ENCODE results near the gene TSPAN33. TPM values are rescaled to one million over a fixed set of nuclear protein-coding genes. Genes with fewer than 3 reads are reported as not detected.
A peak's percentile ranks its signal among the peaks of the same experiment; 100 is the strongest.
"Not testable (repeated sequence)": the region's sequence is repeated elsewhere in the genome, so short reads cannot be mapped to it uniquely, and the experiment has no call there.

TSPAN33 gene
- total RNA-seq, 1 donor from 2014 or later = 6.2 TPM

DNA sequence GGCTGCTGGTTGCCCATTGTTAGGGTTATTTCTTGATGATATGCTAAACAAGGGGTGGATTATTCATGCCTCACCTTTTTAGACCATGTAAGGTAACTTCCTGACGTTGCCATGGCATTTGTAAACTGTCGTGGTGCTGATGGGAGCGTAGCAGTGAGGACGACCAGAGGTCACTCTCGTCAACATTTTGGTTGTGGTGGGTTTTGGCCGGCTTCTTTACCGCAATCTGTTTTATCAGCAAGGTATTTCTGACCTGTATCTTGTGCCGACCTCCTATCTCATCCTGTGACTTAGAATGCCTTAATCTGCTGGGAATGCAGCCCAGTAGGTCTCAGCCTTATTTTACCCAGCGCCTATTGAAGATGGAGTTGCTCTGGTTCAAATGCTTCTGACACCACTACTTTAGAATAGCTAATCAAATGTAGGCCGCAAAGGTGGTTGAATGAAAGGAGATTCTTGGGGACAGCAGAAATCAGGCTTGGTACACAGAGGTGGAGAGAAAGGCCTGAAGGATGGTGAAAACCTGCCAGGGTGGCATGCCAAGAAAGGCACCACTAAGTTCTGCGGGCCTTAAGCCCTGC, 26.0 kb downstream of the TSPAN33 start:
- DNase-seq = no peak

DNA sequence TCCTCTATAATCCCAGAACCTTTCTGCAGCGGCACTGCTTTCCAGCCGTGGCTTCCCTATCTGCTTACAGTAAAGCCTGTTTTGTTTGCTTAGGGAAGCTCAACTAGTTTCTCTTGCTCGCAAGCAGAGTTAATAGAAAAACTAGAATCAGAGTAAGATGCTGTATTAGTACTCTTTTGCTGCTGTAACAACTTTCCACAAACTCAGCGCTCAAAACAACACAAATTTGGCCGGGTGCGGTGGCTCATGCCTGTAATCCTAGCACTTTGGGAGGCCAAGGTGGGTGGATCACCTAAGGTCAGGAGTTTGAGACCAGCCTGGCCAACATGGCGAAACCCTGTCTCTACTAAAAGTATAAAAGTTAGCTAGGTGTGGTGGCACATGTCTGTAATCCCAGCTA, 29.4 kb downstream of the TSPAN33 start:
- not testable (repeated sequence) for DNase-seq

DNA sequence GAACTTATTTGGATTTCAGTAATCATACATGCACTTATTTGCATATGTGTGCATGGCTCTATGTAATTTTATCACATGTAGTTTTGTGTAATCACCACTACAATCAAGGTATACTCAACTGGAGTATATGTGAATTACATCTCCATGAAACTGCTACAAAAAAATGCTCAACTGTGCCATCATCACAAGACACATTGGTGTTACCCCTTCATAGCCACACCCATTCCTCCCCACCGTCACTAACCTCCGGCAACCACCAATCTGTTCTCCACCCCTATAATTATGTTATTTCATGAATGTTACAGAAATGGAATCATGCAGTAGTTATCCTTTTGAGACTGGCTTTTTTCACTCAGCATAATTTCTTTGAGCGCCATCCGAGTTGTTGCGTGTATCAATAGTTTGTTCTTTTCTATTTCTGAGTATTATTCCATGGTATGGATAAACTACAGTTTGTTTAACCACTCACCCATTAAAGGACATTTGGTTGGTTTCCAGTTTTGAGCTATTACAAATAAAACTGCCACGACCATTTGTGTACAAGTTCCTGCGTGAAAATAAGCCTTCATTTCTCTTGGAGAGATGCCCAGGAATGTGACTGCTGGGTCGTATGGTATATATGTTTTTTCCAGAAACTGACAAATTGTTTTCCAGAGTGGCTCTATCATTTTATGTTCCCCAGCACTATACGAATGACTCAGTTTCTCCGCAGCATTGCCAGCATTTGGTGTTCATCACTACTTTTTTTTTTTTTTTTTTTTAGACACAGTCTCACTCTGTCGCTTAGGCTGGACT, 32.6 kb downstream of the TSPAN33 start:
- DNase-seq = no peak

DNA sequence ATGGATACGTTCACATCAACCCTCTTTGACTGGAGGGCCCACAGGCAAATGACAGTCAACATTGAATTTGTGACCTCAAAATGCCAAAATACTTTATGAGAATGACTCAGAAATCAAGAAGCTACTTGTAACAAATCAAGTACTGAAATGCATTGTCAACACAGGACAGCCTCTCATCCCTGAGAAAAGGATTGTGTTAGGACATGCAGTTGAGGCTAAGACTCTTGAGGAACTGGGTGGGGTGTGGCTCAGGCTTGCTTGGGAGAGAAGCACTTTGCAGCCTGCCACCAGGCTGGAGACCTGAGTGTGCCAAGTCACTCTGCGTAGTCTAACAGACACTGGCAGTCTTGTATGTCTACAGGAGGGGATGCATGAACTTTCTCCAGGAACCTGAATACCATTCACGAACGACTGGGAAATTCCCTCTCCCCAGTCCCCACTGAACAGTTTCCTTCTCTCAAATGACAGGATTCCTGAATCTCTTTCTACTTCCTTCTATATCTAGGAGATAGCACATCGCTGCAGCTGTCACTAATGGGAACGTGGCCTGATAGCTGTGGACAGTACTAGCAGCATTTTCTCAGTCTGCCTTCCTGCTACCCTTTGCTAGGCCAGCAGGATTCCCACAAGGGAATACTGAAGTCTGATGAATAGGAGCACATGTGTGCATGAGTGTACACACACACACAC, 40.6 kb downstream of the TSPAN33 start:
- DNase-seq = no peak

DNA sequence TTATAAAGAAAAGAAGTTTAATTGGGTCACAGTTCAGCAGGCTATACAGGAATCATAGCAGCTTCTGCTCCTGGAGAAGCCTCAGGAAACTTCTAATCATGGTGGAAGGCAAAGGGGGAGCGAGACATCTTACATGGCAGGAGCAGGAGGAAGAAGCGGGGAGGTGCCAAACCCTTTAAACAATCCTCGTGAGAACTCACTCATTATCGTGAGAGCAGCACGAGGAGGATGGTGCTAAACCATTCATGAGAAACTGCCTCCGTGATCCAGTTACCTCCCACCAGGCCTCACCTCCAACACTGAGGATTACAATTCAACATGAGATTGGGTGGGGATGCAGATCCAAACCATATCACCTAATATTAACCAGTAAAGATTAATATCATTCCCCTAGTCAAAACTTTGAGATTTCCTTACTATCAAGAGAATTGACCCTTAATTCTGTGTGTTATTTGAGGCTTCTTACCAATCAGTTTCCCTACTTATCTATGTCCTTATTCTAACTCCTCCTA, 42.3 kb downstream of the TSPAN33 start:
- DNase-seq = no peak

DNA sequence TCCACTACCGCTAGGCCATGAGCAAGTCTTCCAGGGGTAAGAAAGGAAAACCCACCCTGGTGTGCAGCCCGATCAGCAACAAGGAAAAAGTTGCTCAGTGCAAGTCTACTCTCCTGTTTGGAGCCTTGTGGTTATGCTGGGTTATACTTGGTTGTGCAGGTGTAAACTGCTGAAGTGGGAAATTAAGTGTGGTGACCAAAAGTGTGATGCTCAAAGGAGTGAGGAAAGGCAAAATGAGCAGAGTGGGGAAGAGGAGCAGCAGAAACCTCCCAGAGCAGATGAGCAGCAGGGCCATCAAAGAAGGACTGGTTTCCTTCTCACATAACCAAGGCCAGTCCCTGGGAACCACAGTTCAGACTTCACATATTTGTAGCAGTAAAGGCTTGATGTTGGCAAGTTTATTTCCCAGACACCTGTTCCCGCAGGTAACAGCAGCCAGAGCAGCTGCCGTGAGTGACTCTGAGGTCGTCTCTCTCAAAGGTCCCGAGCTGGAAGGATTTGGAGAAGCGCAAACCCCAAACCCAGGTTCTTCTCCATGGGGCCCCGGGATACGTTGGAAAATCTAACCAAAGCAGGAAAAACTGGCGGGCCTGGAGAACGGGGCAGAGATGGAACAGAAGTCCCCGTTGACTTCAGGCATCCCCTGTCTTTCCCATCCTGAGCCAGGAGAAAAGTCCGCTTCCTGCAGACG, 43.3 kb downstream of the TSPAN33 start:
- DNase-seq = peak; percentile 61

DNA sequence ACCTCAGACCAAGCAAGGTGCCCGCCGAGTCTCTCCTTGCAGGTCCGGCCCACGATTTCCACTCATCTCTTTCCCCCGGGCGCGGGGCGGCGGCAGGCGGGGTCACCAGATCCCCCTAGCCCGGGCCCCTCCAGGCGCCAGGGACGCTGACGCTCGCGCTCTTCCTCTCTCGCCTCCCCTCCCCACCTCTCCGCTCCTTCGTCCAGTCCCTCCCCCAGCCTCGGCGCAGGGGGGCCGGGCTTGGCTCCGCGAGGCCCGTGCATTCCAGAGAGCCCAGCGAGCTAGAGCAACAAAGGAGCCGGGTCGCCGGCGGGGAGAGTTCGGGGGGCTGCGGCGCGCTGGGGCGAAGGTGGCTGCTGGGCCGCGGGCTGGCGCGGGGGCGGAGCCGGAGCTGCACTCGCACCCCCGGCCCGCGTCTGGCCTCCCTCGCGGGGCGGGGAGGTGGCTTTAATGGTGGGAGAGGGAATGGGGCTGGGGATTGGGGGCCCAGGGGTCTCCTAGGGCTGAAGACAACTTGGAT, 43.9 kb downstream of the TSPAN33 start, which contains the start of gene SMO:
Gene SMO (plus strand): TSS at position 262 of the 520 bp plus-strand sequence. CDS start 519 bp downstream, outside the sequence.
- peak; percentile 65 for DNase-seq

DNA sequence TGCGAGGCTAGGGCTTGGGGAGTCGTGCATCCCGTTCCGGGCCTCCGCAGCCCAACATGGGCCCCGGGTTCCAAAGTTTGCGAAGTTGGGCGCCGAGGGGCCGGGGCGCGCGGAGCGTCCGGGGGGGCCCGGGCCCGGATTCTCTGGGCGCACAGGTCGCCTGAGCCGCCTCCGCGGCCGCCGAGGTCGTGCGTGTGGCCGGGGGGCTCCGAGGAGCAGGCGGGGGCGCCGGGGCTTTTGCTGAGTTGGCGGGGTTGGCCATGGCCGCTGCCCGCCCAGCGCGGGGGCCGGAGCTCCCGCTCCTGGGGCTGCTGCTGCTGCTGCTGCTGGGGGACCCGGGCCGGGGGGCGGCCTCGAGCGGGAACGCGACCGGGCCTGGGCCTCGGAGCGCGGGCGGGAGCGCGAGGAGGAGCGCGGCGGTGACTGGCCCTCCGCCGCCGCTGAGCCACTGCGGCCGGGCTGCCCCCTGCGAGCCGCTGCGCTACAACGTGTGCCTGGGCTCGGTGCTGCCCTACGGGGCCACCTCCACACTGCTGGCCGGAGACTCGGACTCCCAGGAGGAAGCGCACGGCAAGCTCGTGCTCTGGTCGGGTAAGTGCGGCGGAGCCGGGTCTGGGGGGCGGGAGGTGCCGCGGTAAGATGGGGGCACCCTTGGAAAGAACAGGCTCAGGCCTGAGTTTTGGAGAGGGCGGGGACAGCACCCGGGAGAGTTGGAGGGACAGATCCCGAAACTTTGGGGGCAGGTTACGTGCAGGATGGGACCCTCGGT, 44.6 kb downstream of the TSPAN33 start:
- DNase-seq = no peak

DNA sequence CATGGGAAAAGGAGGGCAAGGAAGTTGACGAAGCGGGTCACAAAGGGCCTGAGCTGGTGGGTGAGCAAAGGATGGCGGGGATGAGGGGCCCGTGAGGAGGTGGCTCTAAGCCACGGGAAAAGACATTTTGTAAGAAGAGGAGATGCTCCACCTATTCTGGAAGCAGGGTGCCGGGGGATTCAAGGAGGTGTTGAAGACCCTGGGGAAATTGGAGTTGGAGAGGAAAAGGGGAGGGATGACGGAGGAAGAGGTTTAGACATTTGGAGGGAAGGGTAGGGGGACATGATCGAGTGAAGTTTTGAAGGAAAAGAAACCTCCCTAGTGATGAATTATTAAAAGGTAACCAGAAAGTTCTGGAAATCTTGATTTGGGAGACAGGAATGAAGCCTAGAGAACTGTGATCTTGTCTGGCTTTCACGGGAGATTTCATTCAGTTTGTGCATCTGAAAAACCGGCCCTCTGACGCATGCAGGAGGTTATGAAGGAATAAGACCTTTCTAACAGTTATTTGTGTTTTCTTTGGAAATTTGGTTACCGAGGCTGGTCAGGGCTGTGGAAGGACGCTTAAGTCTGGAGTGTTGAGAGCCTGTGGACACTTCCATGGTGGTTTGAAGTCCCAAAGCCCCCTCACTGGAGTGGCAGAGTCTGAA, 45.3 kb downstream of the TSPAN33 start:
- DNase-seq = no peak

DNA sequence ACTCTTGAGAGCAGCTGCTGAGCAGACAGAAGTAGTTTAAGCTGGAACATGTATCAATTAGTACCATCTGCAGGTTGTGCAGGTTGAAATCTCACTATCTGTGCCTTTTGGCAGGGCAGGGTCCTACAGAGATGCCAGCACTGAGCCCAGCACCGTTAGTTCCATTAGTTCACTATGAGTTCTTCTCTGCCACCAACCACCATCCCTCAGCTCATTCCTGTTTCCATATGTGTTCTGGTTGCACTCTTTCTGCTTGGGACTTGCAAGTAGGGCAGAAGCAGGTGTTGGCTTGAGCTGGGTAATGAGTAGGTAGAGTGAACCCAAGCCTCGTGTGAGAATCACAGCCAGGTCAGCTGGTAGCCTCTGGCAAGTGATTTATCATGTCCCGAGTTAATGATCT, 46.8 kb downstream of the TSPAN33 start:
- no peak for DNase-seq

DNA sequence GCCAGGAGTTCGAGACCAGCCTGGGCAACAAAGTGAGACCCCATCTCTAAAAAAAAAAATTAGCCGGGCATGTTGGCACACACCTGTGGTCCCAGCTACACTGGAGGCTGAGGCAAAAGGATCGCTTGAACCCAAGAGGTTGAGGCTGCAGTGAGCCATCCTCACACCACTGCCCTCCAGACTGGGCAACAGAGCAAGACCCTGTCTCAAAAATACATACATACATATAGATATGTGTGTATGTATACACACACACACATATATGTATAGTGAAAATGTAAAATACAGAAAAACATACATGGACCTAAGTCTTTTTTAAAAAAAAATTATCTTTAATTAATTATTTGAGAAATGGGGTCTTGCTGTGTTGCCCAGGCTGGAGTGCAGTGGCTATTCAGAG, 49.4 kb downstream of the TSPAN33 start:
- no peak for DNase-seq

DNA sequence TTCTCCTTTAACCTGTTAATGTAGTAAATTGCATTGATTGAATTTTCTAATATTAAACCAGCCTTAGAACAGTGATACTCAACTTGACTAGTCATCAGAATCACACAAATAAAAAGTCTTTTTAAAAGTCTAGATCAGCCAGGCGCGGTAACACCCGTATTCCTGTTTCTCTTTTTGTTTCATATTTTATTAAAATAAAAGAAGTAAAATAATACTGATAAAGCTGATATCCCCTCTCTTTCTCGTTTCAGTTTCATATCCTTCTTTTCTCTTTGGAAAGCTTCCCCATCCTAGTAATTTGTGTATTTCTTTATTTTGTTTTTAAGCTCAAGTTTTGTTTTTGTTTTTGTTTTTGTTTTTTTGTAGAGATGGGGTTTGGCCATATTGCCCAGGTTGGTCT, 53.3 kb downstream of the TSPAN33 start:
- DNase-seq = no peak

DNA sequence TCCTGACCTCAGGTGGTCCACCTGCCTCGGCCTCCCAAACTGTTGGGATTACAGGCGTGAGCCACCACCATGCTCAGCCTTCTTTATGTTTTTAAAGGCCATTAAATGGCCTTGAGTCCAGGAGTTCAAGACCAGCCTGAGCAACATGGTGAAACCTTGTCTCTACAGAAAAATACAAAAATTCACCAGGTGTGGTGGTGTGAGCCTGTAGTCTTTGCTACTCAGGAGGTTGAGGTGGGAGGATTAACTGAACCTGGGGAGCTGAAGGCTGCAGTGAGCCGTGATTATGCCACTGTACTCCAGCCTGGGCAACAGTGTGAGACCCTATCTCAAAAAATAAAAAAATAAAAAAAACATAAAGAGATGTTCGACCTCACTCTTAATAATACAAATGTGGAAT, 54.9 kb downstream of the TSPAN33 start:
- DNase-seq = no peak

DNA sequence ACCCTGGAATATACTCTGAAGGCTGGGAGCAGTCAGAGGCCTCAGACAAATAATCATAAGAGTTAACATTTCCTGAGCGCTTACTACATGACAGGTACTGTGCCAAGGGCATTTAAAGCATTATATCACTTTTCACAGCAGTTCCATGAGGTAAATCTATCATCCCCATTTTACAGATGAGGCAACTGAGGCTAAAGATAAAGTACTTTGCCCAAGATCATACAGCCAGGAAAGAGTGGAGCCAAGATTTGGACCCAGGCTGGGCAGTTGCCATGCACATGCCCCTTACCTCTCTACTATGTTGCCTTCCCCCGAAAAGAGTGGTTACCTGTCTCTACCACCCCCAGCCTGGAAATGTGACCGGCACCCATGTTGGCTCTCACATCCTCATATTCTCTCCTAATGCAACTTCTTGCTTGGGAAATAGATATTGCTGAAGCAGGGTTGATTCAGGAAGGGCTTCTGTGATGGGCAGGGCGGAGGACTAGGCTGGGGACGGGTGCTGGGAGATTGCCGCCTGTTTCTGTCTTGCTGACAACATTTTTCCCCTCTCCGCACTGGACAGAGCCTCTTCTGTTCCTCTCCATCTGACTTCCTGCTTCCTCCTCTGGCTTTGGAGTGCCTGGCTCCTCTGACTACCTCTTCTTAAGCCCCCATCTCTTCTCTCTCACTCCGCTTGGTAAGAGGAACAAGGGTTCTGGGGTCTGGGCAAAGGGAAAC, 57.7 kb downstream of the TSPAN33 start:
- no peak for DNase-seq

DNA sequence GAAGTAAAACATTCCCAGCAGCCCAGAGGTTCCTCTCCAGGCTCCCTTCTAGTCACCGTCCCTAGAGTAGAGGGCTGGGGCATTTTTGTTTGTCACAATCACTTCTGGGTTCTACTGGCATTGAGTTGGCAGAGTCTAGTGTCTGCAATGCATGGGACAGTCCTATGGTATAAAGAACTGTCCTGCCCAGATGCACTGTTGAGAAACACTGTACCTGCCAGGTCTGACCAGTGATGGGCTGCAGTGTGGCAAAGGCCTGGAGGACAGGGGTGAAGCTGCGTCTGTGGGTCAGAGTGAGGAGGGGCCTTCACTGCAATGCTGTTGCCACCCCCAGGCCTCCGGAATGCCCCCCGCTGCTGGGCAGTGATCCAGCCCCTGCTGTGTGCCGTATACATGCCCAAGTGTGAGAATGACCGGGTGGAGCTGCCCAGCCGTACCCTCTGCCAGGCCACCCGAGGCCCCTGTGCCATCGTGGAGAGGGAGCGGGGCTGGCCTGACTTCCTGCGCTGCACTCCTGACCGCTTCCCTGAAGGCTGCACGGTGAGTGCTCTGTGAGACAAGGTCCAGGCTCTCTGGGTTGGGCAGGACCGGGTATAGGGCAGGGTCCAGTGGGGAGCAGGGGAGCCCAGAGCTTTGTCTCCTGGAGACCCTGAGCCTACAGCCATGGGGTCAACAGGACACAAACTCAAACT, 58.7 kb downstream of the TSPAN33 start:
- no peak for DNase-seq

DNA sequence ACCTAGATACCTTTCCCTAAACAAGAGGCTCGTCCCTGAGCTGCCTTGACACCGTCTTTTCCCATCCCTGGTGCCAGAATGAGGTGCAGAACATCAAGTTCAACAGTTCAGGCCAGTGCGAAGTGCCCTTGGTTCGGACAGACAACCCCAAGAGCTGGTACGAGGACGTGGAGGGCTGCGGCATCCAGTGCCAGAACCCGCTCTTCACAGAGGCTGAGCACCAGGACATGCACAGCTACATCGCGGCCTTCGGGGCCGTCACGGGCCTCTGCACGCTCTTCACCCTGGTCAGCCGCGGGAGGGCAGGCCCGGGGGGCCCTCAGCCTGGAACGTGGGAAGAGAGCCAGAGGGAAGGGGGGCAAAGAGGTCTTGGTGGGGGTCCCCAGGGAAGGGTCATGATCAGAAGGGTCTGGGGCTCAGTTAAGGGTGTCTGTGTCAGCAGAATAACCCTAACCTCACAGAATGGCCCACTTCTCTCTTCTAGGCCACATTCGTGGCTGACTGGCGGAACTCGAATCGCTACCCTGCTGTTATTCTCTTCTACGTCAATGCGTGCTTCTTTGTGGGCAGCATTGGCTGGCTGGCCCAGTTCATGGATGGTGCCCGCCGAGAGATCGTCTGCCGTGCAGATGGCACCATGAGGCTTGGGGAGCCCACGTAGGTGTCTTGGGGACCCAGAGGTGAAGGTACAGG, 60.8 kb downstream of the TSPAN33 start:
- no peak for DNase-seq

DNA sequence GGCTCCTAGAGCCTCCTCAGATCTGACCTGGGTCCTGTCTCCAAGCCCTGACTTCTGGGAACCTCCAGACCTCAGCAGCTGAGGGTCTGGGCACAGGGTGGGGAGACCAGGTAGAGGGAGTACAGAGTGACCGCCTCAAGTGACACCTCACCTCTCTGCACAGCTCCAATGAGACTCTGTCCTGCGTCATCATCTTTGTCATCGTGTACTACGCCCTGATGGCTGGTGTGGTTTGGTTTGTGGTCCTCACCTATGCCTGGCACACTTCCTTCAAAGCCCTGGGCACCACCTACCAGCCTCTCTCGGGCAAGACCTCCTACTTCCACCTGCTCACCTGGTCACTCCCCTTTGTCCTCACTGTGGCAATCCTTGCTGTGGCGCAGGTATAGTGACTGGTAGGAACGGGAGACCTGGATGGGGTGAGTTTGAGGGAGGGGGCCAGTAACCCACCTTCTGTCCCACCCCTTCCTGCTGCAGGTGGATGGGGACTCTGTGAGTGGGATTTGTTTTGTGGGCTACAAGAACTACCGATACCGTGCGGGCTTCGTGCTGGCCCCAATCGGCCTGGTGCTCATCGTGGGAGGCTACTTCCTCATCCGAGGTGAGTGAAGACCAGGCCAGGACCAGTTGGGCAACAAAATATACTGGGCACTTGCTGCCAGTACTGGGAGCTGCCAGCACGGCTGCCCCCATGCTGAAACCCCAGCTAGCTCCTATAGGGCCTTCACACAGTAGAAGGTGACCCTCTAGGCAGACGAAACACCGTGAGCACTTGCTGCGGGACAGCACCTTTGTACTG, 61.7 kb downstream of the TSPAN33 start:
- no peak for DNase-seq

DNA sequence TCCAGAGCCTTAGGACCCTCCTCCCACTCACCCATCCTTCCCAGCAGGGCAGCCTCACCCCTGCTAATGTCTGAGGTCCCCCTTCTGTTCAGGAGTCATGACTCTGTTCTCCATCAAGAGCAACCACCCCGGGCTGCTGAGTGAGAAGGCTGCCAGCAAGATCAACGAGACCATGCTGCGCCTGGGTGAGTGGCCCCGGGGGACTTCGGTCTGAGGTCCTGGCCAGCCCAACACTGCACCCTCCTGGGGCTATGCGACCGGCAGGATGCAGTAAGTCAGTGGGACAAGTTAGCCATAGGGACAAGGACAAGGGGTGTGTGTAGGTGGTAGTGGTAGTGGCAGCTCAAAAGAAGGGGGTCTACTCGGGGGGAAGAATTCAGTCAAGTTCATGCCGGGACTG, 64.2 kb downstream of the TSPAN33 start:
- no peak for DNase-seq

Measured in skin of body (tissue), 2 donors.